ENCODE results near the gene WNK1. TPM values are rescaled to one million over a fixed set of nuclear protein-coding genes. Genes with fewer than 3 reads are reported as not detected.

WNK1 gene
- total and polyA plus RNA-seq, 12 donors = 14.2 to 315 (median 123) TPM

DNA sequence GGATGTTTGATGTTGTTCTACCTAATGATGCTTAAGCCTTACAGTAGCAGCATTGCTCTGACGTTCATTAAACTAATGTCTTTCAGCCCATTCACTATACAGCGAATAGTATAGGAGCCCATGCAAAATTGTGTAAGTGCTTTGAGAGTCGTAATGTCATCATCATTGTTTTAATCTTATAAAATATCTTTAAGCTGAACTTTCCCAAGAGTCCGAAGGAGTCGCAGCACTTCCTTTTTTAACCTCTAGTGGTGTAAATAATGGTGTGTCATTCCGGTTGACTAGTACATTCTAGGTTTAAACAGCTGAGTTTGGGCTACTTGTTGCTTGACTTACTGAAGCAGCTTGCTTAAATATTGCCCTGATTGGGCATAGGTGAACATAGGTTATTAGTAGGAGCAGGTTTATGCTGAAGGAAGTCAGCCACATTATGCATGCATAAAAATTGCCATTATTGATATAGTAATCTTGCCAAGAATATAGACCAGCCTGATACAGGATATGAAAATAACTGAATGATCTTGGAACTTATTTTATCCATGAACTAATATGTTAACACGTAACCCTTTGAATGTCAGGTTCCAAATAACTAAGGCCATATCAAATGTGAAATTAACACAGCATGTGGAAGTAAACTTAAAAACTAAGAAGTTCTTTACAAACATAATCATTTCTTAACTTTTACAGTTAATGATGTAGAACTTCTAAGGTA lies 2.6 kb downstream of the WNK1 start:
- Histone ChIP-seq H3K9me3 (replicated peaks in 1 of 3) (no peaks in the 10 kb centered on the region), H3K4me1 (replicated peaks in 1 of 2) (peaks cover 21 to 73% of the 10 kb centered on the region in 2 donors), H3K27ac (peak overlapping the region in 2 of 5 donors; percentile 62 to 98), H3K36me3 (replicated peaks in 1 of 2) (no peaks in the 10 kb centered on the region), H3K27me3 (no peaks in the 10 kb centered on the region), H3K4me3 (peak overlapping the region in 2 of 4 donors; percentile 79 to 81)
- TF ChIP-seq, protein P1, sequence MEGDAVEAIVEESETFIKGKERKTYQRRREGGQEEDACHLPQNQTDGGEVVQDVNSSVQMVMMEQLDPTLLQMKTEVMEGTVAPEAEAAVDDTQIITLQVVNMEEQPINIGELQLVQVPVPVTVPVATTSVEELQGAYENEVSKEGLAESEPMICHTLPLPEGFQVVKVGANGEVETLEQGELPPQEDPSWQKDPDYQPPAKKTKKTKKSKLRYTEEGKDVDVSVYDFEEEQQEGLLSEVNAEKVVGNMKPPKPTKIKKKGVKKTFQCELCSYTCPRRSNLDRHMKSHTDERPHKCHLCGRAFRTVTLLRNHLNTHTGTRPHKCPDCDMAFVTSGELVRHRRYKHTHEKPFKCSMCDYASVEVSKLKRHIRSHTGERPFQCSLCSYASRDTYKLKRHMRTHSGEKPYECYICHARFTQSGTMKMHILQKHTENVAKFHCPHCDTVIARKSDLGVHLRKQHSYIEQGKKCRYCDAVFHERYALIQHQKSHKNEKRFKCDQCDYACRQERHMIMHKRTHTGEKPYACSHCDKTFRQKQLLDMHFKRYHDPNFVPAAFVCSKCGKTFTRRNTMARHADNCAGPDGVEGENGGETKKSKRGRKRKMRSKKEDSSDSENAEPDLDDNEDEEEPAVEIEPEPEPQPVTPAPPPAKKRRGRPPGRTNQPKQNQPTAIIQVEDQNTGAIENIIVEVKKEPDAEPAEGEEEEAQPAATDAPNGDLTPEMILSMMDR (IDR thresholded peaks at IDR 0.05) = peak; percentile 35 to 59 (median 48)
- TF ChIP-seq POLR2A (IDR thresholded peaks at IDR 0.05) = no peak
- WGBS, 4 donors = 3 to 5% (median 4%) methylated on average over 7 of the region's 7 CpGs
- no peak for DNase-seq
- intact Hi-C loops (cut with DNase I) = loop anchor here (5.0 to 10.0 kb wide), 5 partner anchors 60 to 200 kb away; no protein-coding TSS in a partner anchor

DNA sequence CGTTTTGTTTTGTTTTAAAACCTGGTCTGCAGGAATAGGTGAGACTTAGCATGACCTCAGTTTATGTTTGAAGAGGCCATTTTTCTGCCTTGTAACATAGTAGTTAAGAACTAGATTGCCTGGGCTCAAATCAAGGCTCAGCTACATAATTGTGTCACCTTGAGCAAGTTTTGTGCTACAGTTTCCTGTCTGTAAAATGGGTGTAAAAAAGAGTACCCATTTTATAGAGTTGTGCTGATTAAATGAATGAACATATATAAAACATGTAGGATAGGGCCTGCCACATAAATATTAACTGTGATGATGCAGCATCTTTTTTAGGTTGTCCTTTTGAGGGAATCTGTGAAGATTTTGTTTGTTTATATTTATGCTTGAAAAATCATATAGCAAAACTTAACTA lies 7.2 kb downstream of the WNK1 start:
- peaks cover 15 to 60% of the 10 kb centered on the region in 2 donors for H3K4me1 ChIP-seq (replicated peaks in 1 of 2)
- H3K4me3 ChIP-seq = no peak overlapping the region
- intact Hi-C loops (cut with DNase I) = loop anchor here (10.0 kb wide), 2 partner anchors 55 to 195 kb away; no protein-coding TSS in a partner anchor
- TF ChIP-seq POLR2A (IDR thresholded peaks at IDR 0.05) = no peak
- TF ChIP-seq, protein P1 (IDR thresholded peaks at IDR 0.05) = no peak
- no peaks in the 10 kb centered on the region for H3K9me3 ChIP-seq (replicated peaks in 1 of 3)
- WGBS, 4 donors = 85 to 100% (median 88%) methylated on average over 1 of the region's 1 CpG; no CpG with 5 or more reads in 1 of the 4 donors
- DNase-seq = no peak
- H3K27ac ChIP-seq = no peak overlapping the region
- no peaks in the 10 kb centered on the region for H3K27me3 ChIP-seq
- no peaks in the 10 kb centered on the region for H3K36me3 ChIP-seq (replicated peaks in 1 of 2)

DNA sequence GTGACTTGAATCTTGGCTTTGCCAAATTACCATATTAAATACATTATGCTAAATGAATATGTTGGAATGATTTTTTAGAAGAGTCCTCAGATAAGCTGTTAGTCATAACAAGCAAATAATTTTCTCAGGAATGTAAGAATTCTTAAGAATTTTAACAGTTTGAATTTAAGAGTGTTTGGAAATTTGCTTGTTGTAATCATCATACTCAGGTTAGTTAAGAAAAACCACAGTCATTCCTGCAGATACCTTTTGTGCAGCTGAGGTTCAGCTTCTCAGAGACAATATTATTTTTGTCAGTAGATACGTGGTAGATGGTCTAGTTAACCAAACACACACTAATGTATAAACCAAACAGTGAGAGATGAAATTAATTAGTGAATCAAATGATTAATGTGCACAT lies 8.9 kb downstream of the WNK1 start:
- no peak for TF ChIP-seq POLR2A (IDR thresholded peaks at IDR 0.05)
- TF ChIP-seq, protein P1 (IDR thresholded peaks at IDR 0.05) = no peak
- no peak overlapping the region for H3K27ac ChIP-seq
- H3K27me3 ChIP-seq = no peaks in the 10 kb centered on the region
- no peaks in the 10 kb centered on the region for H3K36me3 ChIP-seq (replicated peaks in 1 of 2)
- intact Hi-C loops (cut with DNase I) = no loop called here
- WGBS, 4 donors = 64 to 74% (median 71%) methylated on average over 1 of the region's 1 CpG
- H3K4me3 ChIP-seq = no peak overlapping the region
- H3K4me1 ChIP-seq (replicated peaks in 1 of 2) = peaks cover 5 to 56% of the 10 kb centered on the region in 2 donors
- no peaks in the 10 kb centered on the region for H3K9me3 ChIP-seq (replicated peaks in 1 of 3)
- no peak for DNase-seq

DNA sequence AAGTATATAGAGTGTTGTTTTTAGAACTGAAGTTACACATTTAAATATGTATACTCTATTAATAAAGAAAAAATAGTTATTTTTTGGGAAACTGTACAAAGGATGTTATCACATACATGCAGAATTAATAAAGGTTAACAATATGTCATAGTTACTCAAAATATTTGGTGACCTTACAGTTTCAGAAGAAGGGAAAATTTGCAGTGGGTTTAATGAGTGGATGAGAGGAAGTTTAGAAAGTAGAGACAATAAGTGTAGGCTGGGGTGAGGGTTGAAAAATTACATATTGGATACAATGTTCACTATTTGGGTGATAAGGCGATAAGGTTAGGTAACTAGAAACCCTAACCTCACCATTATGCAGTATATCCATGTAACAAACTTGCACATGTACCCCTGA lies 13.5 kb downstream of the WNK1 start:
- TF ChIP-seq POLR2A (IDR thresholded peaks at IDR 0.05) = no peak
- TF ChIP-seq, protein P1 (IDR thresholded peaks at IDR 0.05) = no peak
- no peak overlapping the region for H3K27ac ChIP-seq
- H3K9me3 ChIP-seq (replicated peaks in 1 of 3) = no peaks in the 10 kb centered on the region
- intact Hi-C loops (cut with DNase I) = no loop called here
- no peak for DNase-seq
- H3K27me3 ChIP-seq = no peaks in the 10 kb centered on the region
- H3K36me3 ChIP-seq (replicated peaks in 1 of 2) = no peaks in the 10 kb centered on the region
- peaks cover 0 to 41% of the 10 kb centered on the region in 2 donors for H3K4me1 ChIP-seq (replicated peaks in 1 of 2)
- no peak overlapping the region for H3K4me3 ChIP-seq
- WGBS, 4 donors = 88 to 97% (median 95%) methylated on average over 1 of the region's 1 CpG

Measured in adrenal gland (tissue), 12 donors.